Measurements from ENCODE around the gene SIGLEC14.
"Not testable (repeated sequence)": the region's sequence is repeated elsewhere in the genome, so short reads cannot be mapped to it uniquely, and the experiment has no call there.

Gene SIGLEC14

GRCh38 chr19:51646730-51647129, at the start of gene SIGLEC14:
SIGLEC14 (minus strand) TSS chr19:51646825; CDS start chr19:51646759, 66 bp downstream.
- H3K4me3 ChIP-seq (ENCODE audit: low read depth, low read length); DNase-seq (ENCODE audit: low read depth): not testable (repeated sequence)

GRCh38 chr19:51695702-51696315, 49.2 kb upstream of the SIGLEC14 start:
- no peak overlapping the region for H3K4me3 ChIP-seq (ENCODE audit: low read depth, low read length)
- no peak for DNase-seq (ENCODE audit: low read depth)
- no peak for TF ChIP-seq CTCF (IDR thresholded peaks at IDR 0.05; ENCODE audit: low read depth, low read length, missing control alignments)

GRCh38 chr19:51695088-51695487, 48.5 kb upstream of the SIGLEC14 start:
- TF ChIP-seq CTCF (IDR thresholded peaks at IDR 0.05; ENCODE audit: low read depth, low read length, missing control alignments) = no peak
- DNase-seq (ENCODE audit: low read depth) = no peak
- no peak overlapping the region for H3K4me3 ChIP-seq (ENCODE audit: low read depth, low read length)

- TF ChIP-seq CTCF (IDR thresholded peaks at IDR 0.05; ENCODE audit: low read depth, low read length, missing control alignments) = no peak
- no peak overlapping the region for H3K4me3 ChIP-seq (ENCODE audit: low read depth, low read length)
- no peak for DNase-seq (ENCODE audit: low read depth)
Measured at GRCh38 chr19:51694318-51695085, 47.9 kb upstream of the SIGLEC14 start.

GRCh38 chr19:51693819-51694218, 47.2 kb upstream of the SIGLEC14 start:
- no peak overlapping the region for H3K4me3 ChIP-seq (ENCODE audit: low read depth, low read length)
- no peak for DNase-seq (ENCODE audit: low read depth)
- no peak for TF ChIP-seq CTCF (IDR thresholded peaks at IDR 0.05; ENCODE audit: low read depth, low read length, missing control alignments)

- no peak for DNase-seq (ENCODE audit: low read depth)
- H3K4me3 ChIP-seq (ENCODE audit: low read depth, low read length) = no peak within 1 kb of the TSS
- no peak for TF ChIP-seq CTCF (IDR thresholded peaks at IDR 0.05; ENCODE audit: low read depth, low read length, missing control alignments)
Measured at GRCh38 chr19:51693260-51693659, 46.6 kb upstream of the SIGLEC14 start, which contains the start of gene SPACA6. SPACA6 (plus strand) TSS chr19:51693330; CDS start chr19:51693527, 197 bp downstream.

- no peak for TF ChIP-seq CTCF (IDR thresholded peaks at IDR 0.05; ENCODE audit: low read depth, low read length, missing control alignments)
- no peak overlapping the region for H3K4me3 ChIP-seq (ENCODE audit: low read depth, low read length)
- no peak for DNase-seq (ENCODE audit: low read depth)
Measured at GRCh38 chr19:51692468-51692867, 45.8 kb upstream of the SIGLEC14 start.

Data from GM12864 (cell line).